ENCODE results near the gene IKZF1. TPM values are rescaled to one million over a fixed set of nuclear protein-coding genes. Genes with fewer than 3 reads are reported as not detected.

Gene IKZF1
- total RNA-seq, 1 donor from 2014 or later: 2.1 TPM

- H3K27ac ChIP-seq (ENCODE audit: low read depth, low read length): no peak overlapping the region
Measured at GRCh38 chr7:50282813-50283605, 21.5 kb upstream of the IKZF1 start.

GRCh38 chr7:50283731-50284130, 20.8 kb upstream of the IKZF1 start:
- peaks cover 0 to 4% (median 0%) of the 10 kb centered on the region in 3 donors for H3K27me3 ChIP-seq (ENCODE audit: control insufficient read depth in 3 of 3, insufficient read depth in 3 of 3, low read length in 3 of 3)
- H3K4me1 ChIP-seq (ENCODE audit: control insufficient read depth in 3 of 3, insufficient read depth in 3 of 3, low read length in 3 of 3): no peaks in the 10 kb centered on the region
- H3K36me3 ChIP-seq (ENCODE audit: control insufficient read depth in 3 of 3, insufficient read depth in 3 of 3, low read length in 3 of 3): no peaks in the 10 kb centered on the region
- H3K4me3 ChIP-seq (ENCODE audit: low read length in 3 of 3): no peak overlapping the region
- H3K27ac ChIP-seq (ENCODE audit: low read depth, low read length): no peak overlapping the region
- H3K9me3 ChIP-seq (ENCODE audit: control insufficient read depth in 3 of 3, low read length in 3 of 3): no peaks in the 10 kb centered on the region
- no peak overlapping the region for H3K9ac ChIP-seq (ENCODE audit: low read depth in 1 of 3, low read length in 3 of 3)

More at GRCh38 chr7:50282813-50283605, 21.5 kb upstream of the IKZF1 start:
- no peak overlapping the region for H3K4me3 ChIP-seq (ENCODE audit: low read length in 3 of 3)
- H3K36me3 ChIP-seq (ENCODE audit: control insufficient read depth in 3 of 3, insufficient read depth in 3 of 3, low read length in 3 of 3): no peaks in the 10 kb centered on the region
- H3K4me1 ChIP-seq (ENCODE audit: control insufficient read depth in 3 of 3, insufficient read depth in 3 of 3, low read length in 3 of 3): no peaks in the 10 kb centered on the region
- H3K9ac ChIP-seq (ENCODE audit: low read depth in 1 of 3, low read length in 3 of 3): no peak overlapping the region
- peaks cover 0 to 4% (median 0%) of the 10 kb centered on the region in 3 donors for H3K27me3 ChIP-seq (ENCODE audit: control insufficient read depth in 3 of 3, insufficient read depth in 3 of 3, low read length in 3 of 3)
- H3K9me3 ChIP-seq (ENCODE audit: control insufficient read depth in 3 of 3, low read length in 3 of 3): no peaks in the 10 kb centered on the region

GRCh38 chr7:50284296-50284695, 20.2 kb upstream of the IKZF1 start:
- Histone ChIP-seq H3K9ac (ENCODE audit: low read depth in 1 of 3, low read length in 3 of 3) (no peak overlapping the region), H3K36me3 (ENCODE audit: control insufficient read depth in 3 of 3, insufficient read depth in 3 of 3, low read length in 3 of 3) (no peaks in the 10 kb centered on the region), H3K27me3 (ENCODE audit: control insufficient read depth in 3 of 3, insufficient read depth in 3 of 3, low read length in 3 of 3) (peaks cover 0 to 4% (median 0%) of the 10 kb centered on the region in 3 donors), H3K4me3 (ENCODE audit: low read length in 3 of 3) (no peak overlapping the region), H3K9me3 (ENCODE audit: control insufficient read depth in 3 of 3, low read length in 3 of 3) (no peaks in the 10 kb centered on the region), H3K4me1 (ENCODE audit: control insufficient read depth in 3 of 3, insufficient read depth in 3 of 3, low read length in 3 of 3) (no peaks in the 10 kb centered on the region), H3K27ac (ENCODE audit: low read depth, low read length) (no peak overlapping the region)

GRCh38 chr7:50285269-50285668, 19.2 kb upstream of the IKZF1 start:
- Histone ChIP-seq H3K9me3 (ENCODE audit: control insufficient read depth in 3 of 3, low read length in 3 of 3) (no peaks in the 10 kb centered on the region), H3K27ac (ENCODE audit: low read depth, low read length) (no peak overlapping the region), H3K4me1 (ENCODE audit: control insufficient read depth in 3 of 3, insufficient read depth in 3 of 3, low read length in 3 of 3) (no peaks in the 10 kb centered on the region), H3K4me3 (ENCODE audit: low read length in 3 of 3) (no peak overlapping the region), H3K27me3 (ENCODE audit: control insufficient read depth in 3 of 3, insufficient read depth in 3 of 3, low read length in 3 of 3) (peaks cover 0 to 4% (median 0%) of the 10 kb centered on the region in 3 donors), H3K9ac (ENCODE audit: low read depth in 1 of 3, low read length in 3 of 3) (no peak overlapping the region), H3K36me3 (ENCODE audit: control insufficient read depth in 3 of 3, insufficient read depth in 3 of 3, low read length in 3 of 3) (no peaks in the 10 kb centered on the region)

- H3K9ac ChIP-seq (ENCODE audit: low read depth in 1 of 3, low read length in 3 of 3): no peak overlapping the region
- no peak overlapping the region for H3K27ac ChIP-seq (ENCODE audit: low read depth, low read length)
- no peaks in the 10 kb centered on the region for H3K9me3 ChIP-seq (ENCODE audit: control insufficient read depth in 3 of 3, low read length in 3 of 3)
Measured at GRCh38 chr7:50287129-50287528, 17.4 kb upstream of the IKZF1 start.

GRCh38 chr7:50292165-50292757, 12.3 kb upstream of the IKZF1 start:
- no peak overlapping the region for H3K9ac ChIP-seq (ENCODE audit: low read depth in 1 of 3, low read length in 3 of 3)
- no peaks in the 10 kb centered on the region for H3K9me3 ChIP-seq (ENCODE audit: control insufficient read depth in 3 of 3, low read length in 3 of 3)
- H3K4me1 ChIP-seq (ENCODE audit: control insufficient read depth in 3 of 3, insufficient read depth in 3 of 3, low read length in 3 of 3): no peaks in the 10 kb centered on the region
- H3K36me3 ChIP-seq (ENCODE audit: control insufficient read depth in 3 of 3, insufficient read depth in 3 of 3, low read length in 3 of 3): no peaks in the 10 kb centered on the region
- no peak overlapping the region for H3K27ac ChIP-seq (ENCODE audit: low read depth, low read length)
- no peaks in the 10 kb centered on the region for H3K27me3 ChIP-seq (ENCODE audit: control insufficient read depth in 3 of 3, insufficient read depth in 3 of 3, low read length in 3 of 3)
- no peak overlapping the region for H3K4me3 ChIP-seq (ENCODE audit: low read length in 3 of 3)

More at GRCh38 chr7:50287129-50287528, 17.4 kb upstream of the IKZF1 start:
- H3K36me3 ChIP-seq (ENCODE audit: control insufficient read depth in 3 of 3, insufficient read depth in 3 of 3, low read length in 3 of 3): no peaks in the 10 kb centered on the region
- H3K27me3 ChIP-seq (ENCODE audit: control insufficient read depth in 3 of 3, insufficient read depth in 3 of 3, low read length in 3 of 3): peaks cover 0 to 4% (median 0%) of the 10 kb centered on the region in 3 donors
- H3K4me1 ChIP-seq (ENCODE audit: control insufficient read depth in 3 of 3, insufficient read depth in 3 of 3, low read length in 3 of 3): no peaks in the 10 kb centered on the region
- no peak overlapping the region for H3K4me3 ChIP-seq (ENCODE audit: low read length in 3 of 3)

- Histone ChIP-seq H3K36me3 (ENCODE audit: control insufficient read depth in 3 of 3, insufficient read depth in 3 of 3, low read length in 3 of 3) (no peaks in the 10 kb centered on the region), H3K9me3 (ENCODE audit: control insufficient read depth in 3 of 3, low read length in 3 of 3) (no peaks in the 10 kb centered on the region), H3K4me3 (ENCODE audit: low read length in 3 of 3) (no peak overlapping the region), H3K27ac (ENCODE audit: low read depth, low read length) (no peak overlapping the region), H3K9ac (ENCODE audit: low read depth in 1 of 3, low read length in 3 of 3) (no peak overlapping the region), H3K4me1 (ENCODE audit: control insufficient read depth in 3 of 3, insufficient read depth in 3 of 3, low read length in 3 of 3) (no peaks in the 10 kb centered on the region), H3K27me3 (ENCODE audit: control insufficient read depth in 3 of 3, insufficient read depth in 3 of 3, low read length in 3 of 3) (no peaks in the 10 kb centered on the region)
Measured at GRCh38 chr7:50292763-50293162, 11.8 kb upstream of the IKZF1 start.

GRCh38 chr7:50293509-50294179, 10.9 kb upstream of the IKZF1 start:
- no peak overlapping the region for H3K27ac ChIP-seq (ENCODE audit: low read depth, low read length)
- H3K4me1 ChIP-seq (ENCODE audit: control insufficient read depth in 3 of 3, insufficient read depth in 3 of 3, low read length in 3 of 3): no peaks in the 10 kb centered on the region

GRCh38 chr7:50295133-50295532, 9.4 kb upstream of the IKZF1 start:
- Histone ChIP-seq H3K36me3 (ENCODE audit: control insufficient read depth in 3 of 3, insufficient read depth in 3 of 3, low read length in 3 of 3) (no peaks in the 10 kb centered on the region), H3K27me3 (ENCODE audit: control insufficient read depth in 3 of 3, insufficient read depth in 3 of 3, low read length in 3 of 3) (no peaks in the 10 kb centered on the region), H3K9me3 (ENCODE audit: control insufficient read depth in 3 of 3, low read length in 3 of 3) (no peaks in the 10 kb centered on the region), H3K4me1 (ENCODE audit: control insufficient read depth in 3 of 3, insufficient read depth in 3 of 3, low read length in 3 of 3) (no peaks in the 10 kb centered on the region), H3K9ac (ENCODE audit: low read depth in 1 of 3, low read length in 3 of 3) (no peak overlapping the region), H3K4me3 (ENCODE audit: low read length in 3 of 3) (no peak overlapping the region), H3K27ac (ENCODE audit: low read depth, low read length) (no peak overlapping the region)

More at GRCh38 chr7:50293509-50294179, 10.9 kb upstream of the IKZF1 start:
- Histone ChIP-seq H3K9me3 (ENCODE audit: control insufficient read depth in 3 of 3, low read length in 3 of 3) (no peaks in the 10 kb centered on the region), H3K27me3 (ENCODE audit: control insufficient read depth in 3 of 3, insufficient read depth in 3 of 3, low read length in 3 of 3) (no peaks in the 10 kb centered on the region), H3K36me3 (ENCODE audit: control insufficient read depth in 3 of 3, insufficient read depth in 3 of 3, low read length in 3 of 3) (no peaks in the 10 kb centered on the region), H3K9ac (ENCODE audit: low read depth in 1 of 3, low read length in 3 of 3) (no peak overlapping the region), H3K4me3 (ENCODE audit: low read length in 3 of 3) (no peak overlapping the region)

GRCh38 chr7:50296799-50297198, 7.7 kb upstream of the IKZF1 start:
- H3K36me3 ChIP-seq (ENCODE audit: control insufficient read depth in 3 of 3, insufficient read depth in 3 of 3, low read length in 3 of 3): no peaks in the 10 kb centered on the region
- H3K4me1 ChIP-seq (ENCODE audit: control insufficient read depth in 3 of 3, insufficient read depth in 3 of 3, low read length in 3 of 3): no peaks in the 10 kb centered on the region
- H3K27ac ChIP-seq (ENCODE audit: low read depth, low read length): no peak overlapping the region
- H3K9ac ChIP-seq (ENCODE audit: low read depth in 1 of 3, low read length in 3 of 3): no peak overlapping the region
- no peak overlapping the region for H3K4me3 ChIP-seq (ENCODE audit: low read length in 3 of 3)
- H3K27me3 ChIP-seq (ENCODE audit: control insufficient read depth in 3 of 3, insufficient read depth in 3 of 3, low read length in 3 of 3): peaks cover 0 to 5% (median 3%) of the 10 kb centered on the region in 3 donors
- no peaks in the 10 kb centered on the region for H3K9me3 ChIP-seq (ENCODE audit: control insufficient read depth in 3 of 3, low read length in 3 of 3)
